HG02610 (cell line): ENCODE data around the gene CCNJL.
"Not testable (repeated sequence)": the region's sequence is repeated elsewhere in the genome, so short reads cannot be mapped to it uniquely, and the experiment has no call there.

Experiments
- ATAC-seq: cut with Tn5 transposase; IDR thresholded peaks from one replicate; pipeline ENCODE4 v1.9.1; 2021; ENCODE audit warnings: mild to moderate bottlenecking, moderate library complexity; ENCODE audit not compliant: unreplicated experiment

CCNJL gene

GRCh38 chr5:160312134-160312959 lies at the start of gene CCNJL:
CCNJL (minus strand) TSS chr5:160312564; CDS start chr5:160311923, 641 bp downstream.
- ATAC-seq, result no peak

- no peak for ATAC-seq
Observed at GRCh38 chr5:160361624-160362228, 49.4 kb upstream of the CCNJL start.

GRCh38 chr5:160360310-160360709 lies 47.9 kb upstream of the CCNJL start:
- no peak for ATAC-seq

GRCh38 chr5:160359816-160360215 lies 47.5 kb upstream of the CCNJL start:
- ATAC-seq, result no peak

GRCh38 chr5:160359242-160359641 lies 46.9 kb upstream of the CCNJL start:
- ATAC-seq, result no peak

- no peak for ATAC-seq
Observed at GRCh38 chr5:160357861-160358411, 45.6 kb upstream of the CCNJL start.

- ATAC-seq, result no peak
Observed at GRCh38 chr5:160357394-160357793, 45.0 kb upstream of the CCNJL start.

- ATAC-seq, result no peak
Observed at GRCh38 chr5:160356550-160357347, 44.4 kb upstream of the CCNJL start.

GRCh38 chr5:160354666-160355065 lies 42.3 kb upstream of the CCNJL start:
- no peak for ATAC-seq

- no peak for ATAC-seq
Observed at GRCh38 chr5:160353379-160353778, 41.0 kb upstream of the CCNJL start.

- ATAC-seq, result no peak
Observed at GRCh38 chr5:160352308-160352707, 39.9 kb upstream of the CCNJL start.

- no peak for ATAC-seq
Observed at GRCh38 chr5:160349935-160350303, 37.6 kb upstream of the CCNJL start.

- ATAC-seq, result no peak
Observed at GRCh38 chr5:160349249-160349934, 37.0 kb upstream of the CCNJL start.

- ATAC-seq, result no peak
Observed at GRCh38 chr5:160348080-160348479, 35.7 kb upstream of the CCNJL start.

GRCh38 chr5:160347448-160347847 lies 35.1 kb upstream of the CCNJL start:
- no peak for ATAC-seq

GRCh38 chr5:160342413-160342941 lies 30.1 kb upstream of the CCNJL start:
- no peak for ATAC-seq

- no peak for ATAC-seq
Observed at GRCh38 chr5:160341309-160341870, 29.0 kb upstream of the CCNJL start.

- not testable (repeated sequence) for ATAC-seq
Observed at GRCh38 chr5:160340513-160340912, 28.1 kb upstream of the CCNJL start.

GRCh38 chr5:160339406-160340130 lies 27.2 kb upstream of the CCNJL start:
- ATAC-seq, result no peak
